Measurements from ENCODE around the gene UGT1A1. TPM values are rescaled to one million over a fixed set of nuclear protein-coding genes. Genes with fewer than 3 reads are reported as not detected.

UGT1A1 gene
- polyA plus RNA-seq, 3 donors from 2014 or later: not detected

- H3K27ac Mint-ChIP-seq: no peak overlapping the region
- H3K9me3 Mint-ChIP-seq: no peaks in the 10 kb centered on the region
- no peaks in the 10 kb centered on the region for H3K4me1 Mint-ChIP-seq
- H3K36me3 Mint-ChIP-seq: no peaks in the 10 kb centered on the region
- peaks cover 0 to 3% (median 2%) of the 10 kb centered on the region in 3 donors for H3K27me3 Mint-ChIP-seq (ENCODE audit: low read depth in 3 of 3)
- H3K4me3 Mint-ChIP-seq: no peak overlapping the region
- no peak for DNase-seq
Observed at GRCh38 chr2:233794128-233794658, 34.1 kb downstream of the UGT1A1 start.

GRCh38 chr2:233795735-233796171 is 35.7 kb downstream of the UGT1A1 start:
- Mint-ChIP-seq H3K9me3 (no peaks in the 10 kb centered on the region), H3K27me3 (ENCODE audit: low read depth in 3 of 3) (peaks cover 0 to 6% (median 2%) of the 10 kb centered on the region in 3 donors), H3K36me3 (no peaks in the 10 kb centered on the region), H3K27ac (no peak overlapping the region), H3K4me3 (no peak overlapping the region), H3K4me1 (no peaks in the 10 kb centered on the region)
- DNase-seq: no peak

- no peaks in the 10 kb centered on the region for H3K36me3 Mint-ChIP-seq
- H3K4me1 Mint-ChIP-seq: no peaks in the 10 kb centered on the region
- peaks cover 0 to 6% (median 2%) of the 10 kb centered on the region in 3 donors for H3K27me3 Mint-ChIP-seq (ENCODE audit: low read depth in 3 of 3)
- H3K4me3 Mint-ChIP-seq: no peak overlapping the region
- no peak overlapping the region for H3K27ac Mint-ChIP-seq
- DNase-seq: no peak
- H3K9me3 Mint-ChIP-seq: no peaks in the 10 kb centered on the region
Observed at GRCh38 chr2:233796254-233796653, 36.2 kb downstream of the UGT1A1 start.

GRCh38 chr2:233798335-233799086 is 38.4 kb downstream of the UGT1A1 start:
- DNase-seq: no peak
- H3K27ac Mint-ChIP-seq: peak overlapping the region in 1 of 6 donors; percentile 61
- no peaks in the 10 kb centered on the region for H3K4me1 Mint-ChIP-seq
- H3K4me3 Mint-ChIP-seq: no peak overlapping the region
- H3K27me3 Mint-ChIP-seq (ENCODE audit: low read depth in 3 of 3): peaks cover 0 to 4% (median 2%) of the 10 kb centered on the region in 3 donors
- no peaks in the 10 kb centered on the region for H3K36me3 Mint-ChIP-seq
- H3K9me3 Mint-ChIP-seq: no peaks in the 10 kb centered on the region

- no peak overlapping the region for H3K4me3 Mint-ChIP-seq
- H3K27ac Mint-ChIP-seq: no peak overlapping the region
- H3K36me3 Mint-ChIP-seq: no peaks in the 10 kb centered on the region
- no peaks in the 10 kb centered on the region for H3K9me3 Mint-ChIP-seq
- H3K4me1 Mint-ChIP-seq: no peaks in the 10 kb centered on the region
- peaks cover 0 to 4% (median 2%) of the 10 kb centered on the region in 3 donors for H3K27me3 Mint-ChIP-seq (ENCODE audit: low read depth in 3 of 3)
- DNase-seq: no peak
Observed at GRCh38 chr2:233799087-233799665, 39.1 kb downstream of the UGT1A1 start.

- DNase-seq: no peak
- Mint-ChIP-seq H3K27ac (no peak overlapping the region), H3K36me3 (no peaks in the 10 kb centered on the region), H3K9me3 (no peaks in the 10 kb centered on the region), H3K4me3 (no peak overlapping the region), H3K4me1 (no peaks in the 10 kb centered on the region), H3K27me3 (ENCODE audit: low read depth in 3 of 3) (peaks cover 0 to 4% (median 2%) of the 10 kb centered on the region in 3 donors)
Observed at GRCh38 chr2:233799716-233800115, 39.6 kb downstream of the UGT1A1 start.

GRCh38 chr2:233800208-233800607 is 40.1 kb downstream of the UGT1A1 start:
- H3K36me3 Mint-ChIP-seq: no peaks in the 10 kb centered on the region
- H3K27ac Mint-ChIP-seq: no peak overlapping the region
- no peak for DNase-seq
- no peaks in the 10 kb centered on the region for H3K9me3 Mint-ChIP-seq
- H3K4me1 Mint-ChIP-seq: no peaks in the 10 kb centered on the region
- H3K4me3 Mint-ChIP-seq: no peak overlapping the region
- H3K27me3 Mint-ChIP-seq (ENCODE audit: low read depth in 3 of 3): peaks cover 3 to 5% (median 4%) of the 10 kb centered on the region in 3 donors

GRCh38 chr2:233801357-233802131 is 41.5 kb downstream of the UGT1A1 start:
- Mint-ChIP-seq H3K36me3 (no peaks in the 10 kb centered on the region), H3K27me3 (ENCODE audit: low read depth in 3 of 3) (peaks cover 4 to 5% (median 5%) of the 10 kb centered on the region in 3 donors), H3K4me1 (no peaks in the 10 kb centered on the region), H3K9me3 (no peaks in the 10 kb centered on the region), H3K27ac (no peak overlapping the region), H3K4me3 (no peak overlapping the region)
- no peak for DNase-seq

- H3K27ac Mint-ChIP-seq: no peak overlapping the region
- H3K4me1 Mint-ChIP-seq: no peaks in the 10 kb centered on the region
- no peaks in the 10 kb centered on the region for H3K36me3 Mint-ChIP-seq
- DNase-seq: no peak
- no peak overlapping the region for H3K4me3 Mint-ChIP-seq
- no peaks in the 10 kb centered on the region for H3K9me3 Mint-ChIP-seq
- peaks cover 4 to 5% (median 5%) of the 10 kb centered on the region in 3 donors for H3K27me3 Mint-ChIP-seq (ENCODE audit: low read depth in 3 of 3)
Observed at GRCh38 chr2:233802132-233802815, 42.2 kb downstream of the UGT1A1 start.

GRCh38 chr2:233803292-233803911 is 43.3 kb downstream of the UGT1A1 start:
- H3K4me3 Mint-ChIP-seq: no peak overlapping the region
- no peaks in the 10 kb centered on the region for H3K4me1 Mint-ChIP-seq
- peaks cover 4 to 5% (median 5%) of the 10 kb centered on the region in 3 donors for H3K27me3 Mint-ChIP-seq (ENCODE audit: low read depth in 3 of 3)
- H3K36me3 Mint-ChIP-seq: no peaks in the 10 kb centered on the region
- H3K9me3 Mint-ChIP-seq: no peaks in the 10 kb centered on the region
- no peak for DNase-seq
- no peak overlapping the region for H3K27ac Mint-ChIP-seq

GRCh38 chr2:233803994-233804393 is 43.9 kb downstream of the UGT1A1 start:
- Mint-ChIP-seq H3K36me3 (no peaks in the 10 kb centered on the region), H3K27me3 (ENCODE audit: low read depth in 3 of 3) (peaks cover 5 to 9% (median 5%) of the 10 kb centered on the region in 3 donors), H3K4me3 (no peak overlapping the region), H3K27ac (no peak overlapping the region), H3K9me3 (no peaks in the 10 kb centered on the region), H3K4me1 (no peaks in the 10 kb centered on the region)
- no peak for DNase-seq

GRCh38 chr2:233807215-233807865 is 47.3 kb downstream of the UGT1A1 start:
- Mint-ChIP-seq H3K27me3 (ENCODE audit: low read depth in 3 of 3) (peaks cover 3 to 16% (median 5%) of the 10 kb centered on the region in 3 donors), H3K36me3 (no peaks in the 10 kb centered on the region), H3K4me3 (no peak overlapping the region), H3K9me3 (no peaks in the 10 kb centered on the region), H3K27ac (no peak overlapping the region), H3K4me1 (no peaks in the 10 kb centered on the region)
- no peak for DNase-seq

All from immature natural killer cell (primary cell).